Renal cortical epithelial cell (primary cell): ENCODE results near the gene PARVB. TPM values are rescaled to one million over a fixed set of nuclear protein-coding genes. Genes with fewer than 3 reads are reported as not detected.

ENCODE experiments used
- DNase-seq: peaks from one replicate; pipeline ENCODE4 v3.0.0-alpha.2; 2011; ENCODE audit warnings: low read depth
- total RNA-seq: library from RNA; depleted of rRNA; stranded (reverse); fragments of >200 nt; gene quantifications from 2 replicates; pipeline ENCODE4 v1.2.3, GENCODE V29; 2014

PARVB gene
- total RNA-seq, 1 donor from 2014 or later, result 20.3 TPM

DNA sequence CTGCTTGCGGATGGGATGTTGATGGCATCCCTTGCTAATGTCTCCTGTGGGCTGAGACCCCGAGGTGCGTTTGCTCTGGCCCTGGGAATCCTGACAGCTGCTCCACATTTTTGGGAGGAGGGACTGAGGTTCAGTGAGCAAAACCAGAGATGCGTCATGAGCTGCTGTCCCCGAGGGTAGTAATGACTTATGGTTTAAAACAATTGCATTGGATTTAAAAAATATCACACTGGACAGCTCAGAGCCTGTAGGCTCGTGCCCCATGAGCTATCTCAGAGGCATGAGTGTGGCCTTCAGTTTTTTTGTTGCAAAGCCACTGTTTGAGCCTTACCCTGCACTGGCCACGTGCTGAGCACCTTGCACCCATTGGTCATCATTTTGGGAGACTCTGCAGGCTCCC lies 135.7 kb downstream of the PARVB start:
- DNase-seq, result no peak

DNA sequence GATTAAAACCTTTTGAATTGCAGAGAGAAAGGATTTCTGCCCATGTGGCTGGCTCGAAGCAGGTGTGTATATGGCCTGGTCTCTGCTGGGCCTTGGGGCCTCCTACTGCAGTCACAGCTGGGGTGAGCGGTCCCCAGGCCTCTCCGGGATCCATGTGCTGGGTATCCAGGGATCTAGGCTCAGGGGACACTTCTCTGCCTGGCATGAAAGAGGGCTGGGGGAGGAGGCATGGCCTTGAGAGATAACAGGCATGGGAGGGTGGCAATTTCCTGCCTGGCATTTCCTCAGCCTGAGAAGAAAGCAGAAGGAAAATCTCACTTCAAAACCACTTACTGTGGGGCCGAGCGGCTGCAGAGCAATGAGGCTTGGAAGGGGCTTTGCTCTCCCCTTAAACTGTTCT lies 136.3 kb downstream of the PARVB start:
- DNase-seq, result no peak

DNA sequence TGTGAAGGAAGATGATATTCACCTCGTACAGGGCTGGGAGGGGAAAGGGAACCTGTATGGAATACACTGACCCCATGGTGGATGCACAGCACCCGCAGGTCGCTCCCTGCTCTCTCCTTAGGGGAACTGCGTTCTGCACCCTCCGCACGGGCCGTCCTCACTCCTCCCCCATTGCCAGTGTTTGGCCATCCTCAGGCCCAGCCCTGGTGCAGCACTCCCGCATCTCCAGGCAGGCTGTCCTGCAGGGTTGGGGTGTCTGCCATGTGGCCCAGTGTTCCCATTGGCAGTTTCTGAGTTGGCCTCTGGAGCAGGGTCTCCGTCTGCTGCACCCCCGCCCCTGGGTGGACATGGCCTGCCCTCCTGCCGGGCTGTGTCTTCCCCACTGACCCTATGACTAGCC lies 137.6 kb downstream of the PARVB start:
- no peak for DNase-seq

DNA sequence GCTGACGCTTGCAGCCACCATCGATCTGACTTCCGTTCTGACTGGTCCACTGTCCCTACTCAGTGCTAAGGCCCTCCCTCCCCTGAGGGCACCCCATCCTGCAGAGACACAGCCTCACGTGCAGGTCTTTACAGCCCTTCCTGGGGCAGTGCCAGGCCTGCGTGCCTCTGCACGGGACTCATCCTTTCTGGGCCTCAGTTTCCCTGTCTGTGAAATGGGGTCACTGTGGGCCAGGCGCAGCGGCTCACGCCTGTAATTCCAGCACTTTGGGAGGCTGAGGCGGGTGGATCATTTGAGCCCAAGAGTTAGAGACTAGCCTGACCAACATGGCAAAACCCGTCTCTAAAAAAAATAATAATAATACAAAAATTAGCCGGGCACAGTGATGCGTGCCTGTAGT lies 138.9 kb downstream of the PARVB start:
- DNase-seq, result no peak

DNA sequence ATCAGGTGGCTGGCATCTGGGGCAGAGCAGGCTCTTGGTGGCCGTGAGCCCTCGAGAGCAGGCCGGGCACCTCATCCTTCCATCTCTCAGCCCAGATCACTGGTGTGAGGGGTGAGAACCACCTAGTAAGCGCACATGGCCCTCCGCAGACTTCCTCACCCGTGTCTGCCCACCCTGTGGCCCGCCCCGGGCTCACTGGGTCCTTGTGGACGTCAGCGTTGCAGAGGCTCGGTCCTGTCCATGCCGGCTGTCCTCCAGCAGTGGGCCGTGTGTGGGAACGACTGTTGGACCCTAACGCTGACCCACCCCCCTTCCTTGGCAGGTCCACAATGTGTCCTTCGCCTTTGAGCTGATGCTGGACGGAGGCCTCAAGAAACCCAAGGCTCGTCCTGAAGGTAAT lies 139.4 kb downstream of the PARVB start:
- no peak for DNase-seq

DNA sequence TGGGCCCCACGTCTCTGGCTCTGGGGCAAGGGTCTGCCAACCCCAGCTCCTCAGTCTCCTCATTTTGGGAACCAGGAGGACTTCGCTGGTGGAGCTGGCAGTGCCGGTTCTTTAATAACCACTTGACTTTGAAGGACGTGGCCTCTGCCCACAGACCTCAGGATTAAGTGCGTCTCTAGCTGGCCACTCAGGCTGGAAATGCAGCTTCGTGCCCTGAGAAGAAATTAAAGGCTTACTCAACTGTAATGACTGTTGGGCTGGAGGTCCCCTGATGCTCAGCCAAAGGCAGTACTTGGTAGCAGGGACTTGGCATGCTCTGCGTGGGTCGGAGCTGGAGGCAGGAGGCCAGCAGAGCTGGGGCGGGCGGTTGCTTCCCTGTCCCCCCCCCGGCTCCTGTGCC lies 139.9 kb downstream of the PARVB start:
- DNase-seq, result no peak

DNA sequence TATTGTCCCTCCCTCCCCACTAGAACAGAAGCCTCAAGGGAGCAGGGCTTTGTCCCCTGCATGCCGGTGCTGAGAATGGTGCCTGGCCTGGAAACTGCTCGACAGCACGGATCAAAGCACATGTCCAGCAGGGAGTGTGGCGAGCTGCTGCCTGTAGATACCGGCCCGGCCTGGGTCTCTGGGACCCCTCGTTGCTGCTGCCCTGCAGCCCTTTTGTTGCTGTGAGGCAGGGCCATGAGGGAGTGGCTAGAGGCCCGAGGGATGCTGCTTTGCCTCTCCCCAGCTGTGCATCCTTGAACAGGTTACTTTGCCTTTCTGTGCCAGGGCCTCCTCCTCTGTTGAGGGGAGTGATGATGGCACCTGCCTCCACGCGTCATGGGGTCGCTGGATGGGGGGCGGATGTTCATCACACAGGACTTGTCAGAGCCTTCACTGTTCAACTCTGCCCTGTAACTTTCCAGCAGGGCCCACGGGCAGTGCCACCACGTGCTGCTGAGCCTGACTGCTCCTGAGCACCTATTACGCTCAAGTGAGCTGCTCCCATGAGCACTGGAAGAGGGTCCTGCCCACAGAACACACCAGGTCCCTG lies 141.3 kb downstream of the PARVB start:
- no peak for DNase-seq

DNA sequence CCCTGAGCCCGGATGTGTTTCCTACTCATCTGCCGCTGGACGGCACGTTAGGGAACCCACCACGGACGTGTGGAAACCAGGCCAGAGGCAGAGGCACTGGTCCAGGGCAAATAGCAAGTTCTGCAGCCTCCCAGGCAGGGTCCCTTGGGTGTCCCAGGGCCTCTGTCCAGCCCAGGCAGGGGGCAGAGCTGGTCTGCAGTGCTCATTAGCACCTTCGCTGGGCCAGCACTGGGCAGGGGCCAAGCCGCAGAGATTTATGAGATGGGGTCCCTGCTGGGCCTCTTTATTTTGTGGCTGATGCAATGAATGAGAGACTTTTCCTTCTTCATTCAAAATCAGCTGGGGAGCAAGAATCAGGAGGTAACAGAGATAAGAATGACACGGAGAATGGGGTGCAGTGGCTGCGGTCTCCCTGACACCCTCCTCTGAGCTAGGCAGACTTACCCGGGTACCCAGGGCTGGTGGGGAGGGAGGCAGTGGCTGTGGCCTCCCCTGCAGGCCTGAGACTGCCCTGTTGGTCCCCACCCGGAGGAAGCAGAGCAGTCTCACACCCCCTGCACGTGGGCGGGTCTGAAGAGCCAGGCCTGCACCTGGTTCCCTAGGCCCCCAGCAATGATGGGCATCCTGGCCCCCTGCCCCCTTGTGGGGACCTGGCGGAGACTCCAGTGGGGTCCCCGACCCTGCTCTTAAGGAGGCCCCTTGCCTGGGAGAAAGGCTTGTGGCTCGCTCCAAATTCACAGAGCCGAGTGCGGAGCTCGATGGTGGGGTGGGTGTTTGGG lies 142.6 kb downstream of the PARVB start:
- DNase-seq, result no peak

DNA sequence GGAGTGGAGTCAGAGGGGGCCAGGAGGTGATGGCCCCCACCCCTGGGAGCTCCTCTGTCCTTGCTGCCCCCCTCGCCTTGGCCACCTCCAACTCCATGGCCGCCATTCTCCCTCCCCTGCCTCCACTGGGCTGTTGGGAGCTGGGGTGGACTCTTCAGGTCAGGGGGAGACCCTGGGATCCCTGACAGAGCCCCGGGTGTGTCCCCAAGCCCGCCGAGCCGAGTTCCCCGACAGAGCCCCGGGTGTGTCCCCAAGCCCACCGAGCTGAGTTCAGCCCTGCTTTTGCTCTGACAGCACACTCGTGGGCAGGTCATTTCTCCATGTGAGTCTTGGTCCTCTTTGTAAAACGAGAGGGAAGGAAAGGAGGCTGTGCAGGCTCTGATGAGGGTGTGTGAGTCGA lies 143.4 kb downstream of the PARVB start:
- no peak for DNase-seq

DNA sequence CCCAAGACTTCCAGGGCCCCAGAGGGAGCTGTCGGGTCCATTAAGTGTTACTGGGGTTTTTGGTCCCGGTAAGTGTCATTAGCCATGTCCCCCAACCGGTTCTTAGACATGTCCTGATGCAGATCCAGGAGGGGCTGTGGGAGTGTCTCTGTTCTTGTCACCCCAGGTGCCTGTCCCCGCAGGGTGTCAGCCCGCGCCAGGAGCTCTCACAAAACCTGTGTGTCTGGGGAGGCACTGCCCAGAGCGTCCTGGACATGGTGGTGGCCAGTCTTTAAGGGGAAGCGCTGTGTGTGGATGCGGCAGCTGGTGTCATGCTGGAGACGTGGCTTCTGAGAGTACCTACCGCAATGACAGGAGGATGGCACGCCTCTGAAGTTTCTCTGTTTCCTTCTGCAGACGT lies 144.1 kb downstream of the PARVB start:
- DNase-seq, result no peak

DNA sequence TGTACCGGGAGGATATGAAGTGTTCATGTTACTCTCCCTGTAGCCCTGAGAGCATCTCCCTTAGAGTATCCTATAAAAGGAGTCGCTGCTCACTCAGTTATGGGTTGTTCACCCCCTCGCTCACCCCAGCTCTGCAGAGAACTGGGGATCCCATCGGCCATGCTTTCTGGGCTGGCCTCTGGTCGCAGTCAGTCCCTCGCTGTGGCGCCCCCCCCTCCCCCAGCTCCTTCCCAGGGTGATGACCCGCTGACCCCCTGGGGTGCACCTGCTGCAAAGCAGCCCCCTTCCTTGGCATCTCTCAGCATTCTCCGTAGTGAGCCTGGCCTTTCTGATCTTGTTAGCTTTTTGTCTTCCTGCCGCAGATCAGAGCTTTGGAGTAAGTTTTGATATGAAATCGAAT lies 146.4 kb downstream of the PARVB start:
- no peak for DNase-seq

DNA sequence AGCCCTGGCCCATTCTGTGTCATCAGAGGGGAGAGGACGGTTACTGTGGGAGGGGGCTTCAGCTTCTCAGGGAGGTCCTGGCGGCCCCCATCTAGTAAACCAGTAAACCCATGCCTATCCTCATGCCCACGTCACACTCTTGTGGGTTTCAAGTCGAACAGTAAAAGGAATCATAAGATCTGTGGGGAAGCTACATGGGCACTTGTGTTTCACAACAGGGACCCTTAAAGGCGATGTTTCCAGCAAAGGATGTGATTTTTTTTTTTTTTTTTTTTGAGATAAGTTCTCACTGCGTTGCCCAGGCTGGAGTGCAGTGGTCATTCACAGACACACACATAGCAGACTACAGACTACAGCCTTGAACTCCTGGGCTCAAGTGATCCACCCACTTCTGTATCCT lies 147.5 kb downstream of the PARVB start:
- no peak for DNase-seq

DNA sequence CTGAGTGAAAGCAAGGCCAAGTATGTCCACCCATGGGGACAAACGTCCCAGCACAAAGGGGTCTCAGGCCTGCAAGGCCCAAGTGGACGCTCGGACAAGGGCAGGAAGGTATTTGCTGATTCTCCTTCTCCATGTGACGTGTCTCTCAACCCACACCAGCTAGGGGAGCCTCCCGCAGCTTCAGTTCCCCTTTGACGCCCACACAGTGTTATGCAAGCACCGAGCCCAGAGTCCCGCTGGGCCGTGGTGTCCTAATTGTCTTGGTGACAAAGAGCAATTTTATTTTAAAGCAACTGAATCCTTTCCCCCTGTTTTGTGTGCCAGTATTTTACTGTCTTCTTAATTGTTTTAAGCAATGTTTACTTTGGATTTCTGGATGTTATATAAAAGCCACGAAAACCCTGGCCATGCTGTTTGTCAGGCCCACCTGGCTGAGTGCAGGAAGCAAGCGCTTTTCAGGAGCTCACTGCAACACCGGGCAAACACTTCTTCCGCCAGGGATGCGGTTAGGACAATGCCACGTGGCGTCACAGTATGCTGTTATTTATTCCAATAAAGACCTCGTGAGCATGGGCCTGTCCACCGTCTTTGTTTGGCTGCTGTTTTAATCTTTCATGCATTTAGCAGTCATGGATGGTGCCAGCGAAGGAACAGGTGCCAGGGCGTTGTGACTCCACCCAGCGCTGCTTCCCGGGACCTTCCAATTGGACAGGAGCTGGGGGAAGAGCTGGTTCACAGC lies 148.4 kb downstream of the PARVB start:
- no peak for DNase-seq

DNA sequence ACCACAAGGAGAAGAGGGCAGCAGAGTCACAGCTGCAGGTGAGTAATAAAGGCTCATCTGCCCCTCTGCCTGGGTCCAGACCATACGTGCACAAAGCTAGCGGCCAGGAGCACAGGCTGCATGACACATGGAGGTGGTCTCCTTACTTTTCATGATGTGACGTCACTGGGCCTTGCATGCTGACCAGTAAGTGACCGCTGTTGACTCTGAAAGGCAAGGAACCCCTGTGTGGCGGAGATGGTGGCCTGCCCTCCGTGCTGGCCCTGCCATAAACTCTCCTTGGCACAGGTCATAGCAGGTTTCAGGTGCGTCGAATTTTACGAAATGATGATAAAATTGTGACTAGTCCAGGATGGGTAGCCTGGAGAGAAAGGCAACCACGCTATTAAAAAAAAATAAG lies 149.1 kb downstream of the PARVB start:
- no peak for DNase-seq

DNA sequence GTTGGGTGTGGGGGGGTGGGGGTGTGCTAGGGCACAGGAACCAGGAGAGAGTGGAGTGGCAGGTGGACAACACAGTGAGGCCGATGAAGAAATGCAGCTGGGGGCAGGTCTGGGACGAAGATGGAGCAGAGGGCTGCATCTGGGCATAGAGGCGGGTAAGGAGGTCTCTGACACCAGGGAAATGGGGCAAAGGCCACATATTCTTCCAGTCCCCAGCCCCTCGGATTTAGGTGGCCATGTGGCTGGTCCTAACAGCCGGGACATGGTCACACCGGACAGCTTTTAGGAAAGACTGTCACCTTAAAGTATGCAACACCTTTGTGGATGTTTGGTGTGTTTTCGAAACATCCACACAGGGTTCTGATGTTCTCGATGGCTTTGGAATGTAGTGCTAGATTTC lies 151.6 kb downstream of the PARVB start:
- DNase-seq, result no peak

DNA sequence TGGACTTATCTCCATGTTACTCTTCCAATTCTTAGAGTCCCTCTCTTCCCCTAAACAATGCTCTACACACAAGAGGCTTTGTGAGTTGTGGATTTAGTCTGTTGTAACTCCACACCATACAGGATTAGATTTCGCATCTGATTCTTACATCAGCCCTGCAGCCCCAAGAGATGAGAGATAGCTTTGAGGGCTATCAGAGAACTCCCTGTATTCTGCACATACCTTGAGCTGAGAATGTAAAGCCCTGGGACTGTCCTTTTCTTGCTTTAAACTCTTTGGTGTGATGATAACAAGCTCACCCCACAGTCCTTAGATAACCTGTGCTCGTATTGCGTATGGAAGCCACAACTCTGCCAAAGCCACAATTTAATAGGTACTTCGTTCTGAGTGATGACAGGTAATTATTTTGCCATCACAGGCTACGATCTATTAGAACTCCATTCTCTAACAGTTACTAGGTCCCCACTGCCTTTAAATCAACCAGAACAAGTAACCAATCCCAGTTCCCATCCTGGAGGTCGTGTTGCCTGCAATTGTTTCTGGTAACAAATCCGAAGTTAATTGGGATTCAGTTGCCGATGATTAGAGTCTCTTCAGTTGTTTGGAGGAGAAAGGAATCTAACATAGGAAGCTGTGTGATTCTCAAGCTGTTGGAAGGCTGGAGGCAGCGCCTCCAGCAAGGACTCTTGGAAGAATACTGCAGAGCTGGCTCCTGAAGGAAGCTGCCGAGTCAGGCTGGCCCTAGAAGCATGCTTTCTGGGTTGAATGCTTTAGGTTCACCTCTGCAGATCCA lies 155.3 kb downstream of the PARVB start:
- DNase-seq, result no peak

DNA sequence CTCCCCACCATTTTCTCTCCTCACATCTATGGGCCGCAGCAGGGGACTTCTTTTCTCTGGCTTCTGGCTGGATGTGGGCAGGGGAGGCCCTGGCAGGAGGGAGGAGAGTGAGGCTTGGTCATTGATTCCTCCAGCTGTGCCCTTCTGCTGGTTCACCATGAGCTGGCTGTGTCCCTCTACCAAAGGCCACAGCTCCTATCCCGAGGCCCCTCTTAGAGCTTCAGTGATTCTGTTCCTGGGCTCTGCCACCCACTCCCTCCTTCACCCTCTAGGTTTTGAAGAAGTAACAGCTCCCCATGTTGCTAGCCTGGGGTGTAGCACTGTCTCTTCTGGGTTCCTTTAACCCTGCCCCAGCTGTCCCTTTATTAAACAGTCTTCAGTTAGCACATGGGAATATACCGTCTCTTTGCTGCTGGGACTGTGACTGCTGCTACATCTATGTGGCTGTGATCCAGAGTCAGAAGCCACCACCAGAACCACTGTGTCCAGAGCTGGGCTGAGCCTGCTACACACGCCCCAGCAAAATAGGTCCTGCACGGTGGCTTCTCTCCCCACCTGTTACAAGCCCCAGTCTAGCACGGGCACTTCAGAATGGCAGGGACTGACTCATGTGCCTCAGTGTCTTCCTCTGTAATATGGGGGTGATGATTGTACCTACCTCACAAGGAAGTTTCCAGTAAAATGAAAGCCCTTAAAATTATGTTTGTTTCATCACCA lies 156.0 kb downstream of the PARVB start:
- no peak for DNase-seq

DNA sequence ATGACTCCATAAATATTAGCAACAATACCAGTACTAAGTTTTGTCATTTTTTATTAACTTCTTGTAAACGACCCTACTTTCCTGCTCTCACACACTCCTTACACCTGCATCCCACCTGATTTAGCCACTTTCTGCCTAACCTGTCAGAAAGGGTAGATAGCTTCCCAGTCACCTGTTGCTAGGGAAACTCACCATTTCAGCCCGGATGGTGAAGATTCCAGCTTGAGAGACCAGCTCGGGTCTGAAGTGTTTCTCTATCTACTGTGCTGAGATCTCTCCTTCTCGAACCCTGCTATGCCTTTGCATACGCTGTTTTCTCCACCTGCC lies 156.6 kb downstream of the PARVB start, which contains the start of gene PARVG:
PARVG (plus strand) TSS at position 220 of the 327 bp plus-strand sequence. CDS start 2,405 bp downstream, outside the sequence.
- no peak for DNase-seq

DNA sequence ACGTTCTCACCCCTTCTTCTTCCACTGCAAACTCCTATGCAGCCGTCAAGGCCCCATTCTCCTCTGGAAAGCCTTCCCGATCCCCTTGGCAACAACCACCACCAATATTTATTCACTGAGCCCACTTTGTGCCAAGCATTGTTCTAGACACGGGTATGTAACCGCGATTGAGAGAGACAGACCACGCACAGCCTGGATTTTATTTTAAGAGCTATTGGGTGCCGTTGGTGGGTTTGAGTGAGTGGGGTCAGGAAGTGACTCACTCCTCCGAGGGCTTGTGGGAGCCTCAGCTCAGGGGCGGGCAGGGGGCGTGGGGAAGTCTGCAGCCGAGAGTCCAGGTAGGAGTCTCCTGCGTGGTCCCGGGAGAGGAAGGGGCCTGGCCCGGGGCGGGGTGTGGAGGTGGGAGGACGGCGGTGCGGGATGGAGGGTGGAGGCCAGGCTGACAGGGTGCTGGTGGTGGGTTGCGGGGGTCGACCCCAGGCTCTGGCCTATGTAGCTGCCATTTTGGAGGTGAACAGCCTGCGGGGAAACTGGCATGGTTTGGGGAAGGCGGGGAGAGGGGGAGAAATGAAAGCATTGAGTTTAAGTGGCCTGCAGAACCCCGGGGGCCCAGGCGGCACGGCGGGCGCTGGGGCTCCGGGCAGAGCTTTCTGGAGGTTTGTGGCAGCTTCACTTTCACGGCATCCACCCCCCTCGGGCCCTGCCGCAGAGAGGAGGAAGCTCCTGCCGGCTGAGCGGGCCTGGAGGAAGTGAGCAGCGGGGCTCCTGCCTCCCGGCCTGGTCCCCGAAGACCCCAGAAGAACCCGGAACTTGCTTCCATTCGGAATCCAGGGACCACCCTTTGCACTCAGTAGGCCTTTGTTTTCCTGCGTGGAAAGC lies 157.2 kb downstream of the PARVB start:
- no peak for DNase-seq

DNA sequence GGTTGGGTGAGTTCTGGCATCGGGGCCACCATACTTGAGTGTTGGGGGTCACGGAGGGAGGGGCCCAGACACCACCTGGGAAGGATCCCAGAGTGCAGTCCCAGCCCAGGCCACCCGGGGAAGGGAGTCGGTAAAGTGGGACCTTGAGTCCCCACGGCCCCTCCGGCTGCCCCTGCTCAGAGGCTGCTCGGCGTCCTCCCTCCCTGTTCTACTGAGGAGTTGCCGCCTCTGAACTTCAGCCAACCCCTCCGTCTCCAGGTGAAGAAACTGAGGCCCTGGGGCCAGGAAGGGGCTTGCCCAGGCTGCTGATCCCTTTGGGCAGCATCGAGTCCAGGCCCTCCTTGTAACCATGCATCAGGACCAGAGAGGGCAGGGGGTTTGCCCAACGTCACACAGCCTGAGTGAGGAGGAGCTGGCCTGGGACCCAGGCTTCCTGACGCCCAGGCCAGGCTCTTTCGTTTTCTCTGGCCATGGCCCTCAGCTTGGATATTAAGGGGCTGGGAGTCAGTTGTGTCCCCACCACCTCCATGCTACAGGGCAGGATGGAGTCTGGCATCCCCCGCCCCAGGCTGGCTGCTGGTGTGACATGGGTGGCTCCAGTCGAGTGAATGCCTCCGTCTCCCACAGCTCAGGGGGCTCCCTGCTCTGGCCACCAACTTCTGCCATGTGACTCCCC lies 157.9 kb downstream of the PARVB start:
- no peak for DNase-seq
